Measurements from ENCODE around the gene TEX48.
A peak's percentile ranks its signal among the peaks of the same experiment; 100 is the strongest.

Gene TEX48

GRCh38 chr9:114664181-114664580, 17.8 kb downstream of the TEX48 start:
- H3K4me1 Mint-ChIP-seq, result no peaks in the 10 kb centered on the region
- H3K9me3 Mint-ChIP-seq, result no peaks in the 10 kb centered on the region
- H3K4me3 Mint-ChIP-seq, result no peak overlapping the region
- DNase-seq, result no peak
- no peak overlapping the region for H3K27ac Mint-ChIP-seq
- peaks cover 10% of the 10 kb centered on the region for H3K27me3 Mint-ChIP-seq (ENCODE audit: low read depth, poor library complexity)
- H3K36me3 Mint-ChIP-seq (ENCODE audit: low read depth), result no peaks in the 10 kb centered on the region
- no peak for TF ChIP-seq CTCF (IDR thresholded peaks at IDR 0.05)

- TF ChIP-seq CTCF (IDR thresholded peaks at IDR 0.05), result peak; percentile 80
Measured at GRCh38 chr9:114662081-114662989, 19.7 kb downstream of the TEX48 start.

GRCh38 chr9:114657705-114658104, 24.3 kb downstream of the TEX48 start, which contains the start of gene TEX53:
TEX53 (minus strand) TSS chr9:114657805; CDS start chr9:114657774, 31 bp downstream.
- peaks cover 11% of the 10 kb centered on the region for H3K27me3 Mint-ChIP-seq (ENCODE audit: low read depth, poor library complexity)
- no peak for TF ChIP-seq CTCF (IDR thresholded peaks at IDR 0.05)
- no peaks in the 10 kb centered on the region for H3K36me3 Mint-ChIP-seq (ENCODE audit: low read depth)
- no peak for DNase-seq
- no peaks in the 10 kb centered on the region for H3K9me3 Mint-ChIP-seq
- no peaks in the 10 kb centered on the region for H3K4me1 Mint-ChIP-seq
- H3K27ac Mint-ChIP-seq, result no peak within 1 kb of the TSS
- no peak within 1 kb of the TSS for H3K4me3 Mint-ChIP-seq

More at GRCh38 chr9:114662081-114662989, 19.7 kb downstream of the TEX48 start:
- Mint-ChIP-seq H3K36me3 (ENCODE audit: low read depth) (no peaks in the 10 kb centered on the region), H3K9me3 (no peaks in the 10 kb centered on the region), H3K4me3 (no peak overlapping the region), H3K27me3 (ENCODE audit: low read depth, poor library complexity) (peaks cover 14% of the 10 kb centered on the region), H3K4me1 (no peaks in the 10 kb centered on the region), H3K27ac (no peak overlapping the region)
- peak; percentile 76 for DNase-seq

GRCh38 chr9:114656301-114656700, 25.7 kb downstream of the TEX48 start:
- H3K9me3 Mint-ChIP-seq, result peaks cover under 1% of the 10 kb centered on the region
- TF ChIP-seq CTCF (IDR thresholded peaks at IDR 0.05), result no peak
- H3K4me3 Mint-ChIP-seq, result no peak overlapping the region
- no peak for DNase-seq
- H3K4me1 Mint-ChIP-seq, result no peaks in the 10 kb centered on the region
- peaks cover 11% of the 10 kb centered on the region for H3K27me3 Mint-ChIP-seq (ENCODE audit: low read depth, poor library complexity)
- no peak overlapping the region for H3K27ac Mint-ChIP-seq
- H3K36me3 Mint-ChIP-seq (ENCODE audit: low read depth), result no peaks in the 10 kb centered on the region

GRCh38 chr9:114655689-114656088, 26.3 kb downstream of the TEX48 start:
- peaks cover 10% of the 10 kb centered on the region for H3K27me3 Mint-ChIP-seq (ENCODE audit: low read depth, poor library complexity)
- TF ChIP-seq CTCF (IDR thresholded peaks at IDR 0.05), result no peak
- DNase-seq, result no peak

More at GRCh38 chr9:114655689-114656088, 26.3 kb downstream of the TEX48 start:
- Mint-ChIP-seq H3K4me1 (no peaks in the 10 kb centered on the region), H3K4me3 (no peak overlapping the region), H3K9me3 (peaks cover 4% of the 10 kb centered on the region), H3K27ac (no peak overlapping the region), H3K36me3 (ENCODE audit: low read depth) (peaks cover under 1% of the 10 kb centered on the region)

Data from nephron progenitor cell (in vitro differentiated cells).